ENCODE measurements around the gene ZNF385B. TPM values are rescaled to one million over a fixed set of nuclear protein-coding genes. Genes with fewer than 3 reads are reported as not detected.

Gene ZNF385B
- polyA plus RNA-seq, 1 donor from 2014 or later = 0.31 TPM

DNA sequence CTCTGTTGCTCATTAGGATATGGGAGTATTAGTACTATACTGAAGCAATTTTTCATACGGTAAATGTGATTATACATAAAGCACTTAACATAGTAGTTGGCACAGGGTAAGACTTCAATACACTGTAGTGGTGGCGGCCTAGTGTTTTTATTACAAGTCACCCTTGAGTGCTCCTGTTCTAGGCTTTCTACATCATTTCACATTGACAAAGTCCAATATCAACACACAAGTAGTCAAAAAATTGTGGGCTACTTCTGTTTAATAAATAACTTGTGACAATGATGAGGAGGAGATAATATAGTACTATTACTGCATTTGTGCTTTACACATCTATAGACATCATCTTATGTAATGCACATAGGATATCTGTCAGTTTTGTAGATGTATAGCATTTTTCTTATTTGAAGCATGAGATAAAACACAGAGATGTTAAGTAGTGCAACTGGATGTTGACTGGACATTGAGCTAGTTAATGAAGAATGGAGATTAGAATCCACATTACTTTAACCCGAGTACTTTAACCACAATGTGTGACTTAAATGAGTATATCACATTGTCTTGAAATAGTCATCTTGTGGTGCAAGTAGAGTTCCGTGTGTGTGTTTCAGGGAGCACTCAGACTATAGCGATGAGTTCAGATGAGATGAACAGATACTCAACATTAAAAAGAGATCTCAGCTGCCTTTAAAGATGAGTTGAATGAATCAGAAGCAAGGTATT lies 134.8 kb downstream of the ZNF385B start:
- H3K9ac ChIP-seq (ENCODE audit: low read length) = no peak overlapping the region
- H2AFZ ChIP-seq (ENCODE audit: low read depth, low read length) = no peak overlapping the region
- TF ChIP-seq POLR2AphosphoS5 (IDR thresholded peaks at IDR 0.05) (no peak), EZH2 (IDR thresholded peaks at IDR 0.05; ENCODE audit: borderline replicate concordance, insufficient read depth, low read length, poor library complexity, severe bottlenecking) (no peak), RAD21 (conservative IDR thresholded peaks at IDR 0.05) (no peak), EP300 (conservative IDR thresholded peaks at IDR 0.05; ENCODE audit: poor library complexity, severe bottlenecking) (no peak), MXI1 (conservative IDR thresholded peaks at IDR 0.05; ENCODE audit: poor library complexity, severe bottlenecking) (no peak), SMC3 (conservative IDR thresholded peaks at IDR 0.05; ENCODE audit: poor library complexity) (no peak), TAF1 (IDR thresholded peaks at IDR 0.05; ENCODE audit: low read depth) (no peak)
- TF ChIP-seq, protein P1, sequence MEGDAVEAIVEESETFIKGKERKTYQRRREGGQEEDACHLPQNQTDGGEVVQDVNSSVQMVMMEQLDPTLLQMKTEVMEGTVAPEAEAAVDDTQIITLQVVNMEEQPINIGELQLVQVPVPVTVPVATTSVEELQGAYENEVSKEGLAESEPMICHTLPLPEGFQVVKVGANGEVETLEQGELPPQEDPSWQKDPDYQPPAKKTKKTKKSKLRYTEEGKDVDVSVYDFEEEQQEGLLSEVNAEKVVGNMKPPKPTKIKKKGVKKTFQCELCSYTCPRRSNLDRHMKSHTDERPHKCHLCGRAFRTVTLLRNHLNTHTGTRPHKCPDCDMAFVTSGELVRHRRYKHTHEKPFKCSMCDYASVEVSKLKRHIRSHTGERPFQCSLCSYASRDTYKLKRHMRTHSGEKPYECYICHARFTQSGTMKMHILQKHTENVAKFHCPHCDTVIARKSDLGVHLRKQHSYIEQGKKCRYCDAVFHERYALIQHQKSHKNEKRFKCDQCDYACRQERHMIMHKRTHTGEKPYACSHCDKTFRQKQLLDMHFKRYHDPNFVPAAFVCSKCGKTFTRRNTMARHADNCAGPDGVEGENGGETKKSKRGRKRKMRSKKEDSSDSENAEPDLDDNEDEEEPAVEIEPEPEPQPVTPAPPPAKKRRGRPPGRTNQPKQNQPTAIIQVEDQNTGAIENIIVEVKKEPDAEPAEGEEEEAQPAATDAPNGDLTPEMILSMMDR (IDR thresholded peaks at IDR 0.05; ENCODE audit: poor library complexity, severe bottlenecking) = no peak
- TF ChIP-seq, protein P2, sequence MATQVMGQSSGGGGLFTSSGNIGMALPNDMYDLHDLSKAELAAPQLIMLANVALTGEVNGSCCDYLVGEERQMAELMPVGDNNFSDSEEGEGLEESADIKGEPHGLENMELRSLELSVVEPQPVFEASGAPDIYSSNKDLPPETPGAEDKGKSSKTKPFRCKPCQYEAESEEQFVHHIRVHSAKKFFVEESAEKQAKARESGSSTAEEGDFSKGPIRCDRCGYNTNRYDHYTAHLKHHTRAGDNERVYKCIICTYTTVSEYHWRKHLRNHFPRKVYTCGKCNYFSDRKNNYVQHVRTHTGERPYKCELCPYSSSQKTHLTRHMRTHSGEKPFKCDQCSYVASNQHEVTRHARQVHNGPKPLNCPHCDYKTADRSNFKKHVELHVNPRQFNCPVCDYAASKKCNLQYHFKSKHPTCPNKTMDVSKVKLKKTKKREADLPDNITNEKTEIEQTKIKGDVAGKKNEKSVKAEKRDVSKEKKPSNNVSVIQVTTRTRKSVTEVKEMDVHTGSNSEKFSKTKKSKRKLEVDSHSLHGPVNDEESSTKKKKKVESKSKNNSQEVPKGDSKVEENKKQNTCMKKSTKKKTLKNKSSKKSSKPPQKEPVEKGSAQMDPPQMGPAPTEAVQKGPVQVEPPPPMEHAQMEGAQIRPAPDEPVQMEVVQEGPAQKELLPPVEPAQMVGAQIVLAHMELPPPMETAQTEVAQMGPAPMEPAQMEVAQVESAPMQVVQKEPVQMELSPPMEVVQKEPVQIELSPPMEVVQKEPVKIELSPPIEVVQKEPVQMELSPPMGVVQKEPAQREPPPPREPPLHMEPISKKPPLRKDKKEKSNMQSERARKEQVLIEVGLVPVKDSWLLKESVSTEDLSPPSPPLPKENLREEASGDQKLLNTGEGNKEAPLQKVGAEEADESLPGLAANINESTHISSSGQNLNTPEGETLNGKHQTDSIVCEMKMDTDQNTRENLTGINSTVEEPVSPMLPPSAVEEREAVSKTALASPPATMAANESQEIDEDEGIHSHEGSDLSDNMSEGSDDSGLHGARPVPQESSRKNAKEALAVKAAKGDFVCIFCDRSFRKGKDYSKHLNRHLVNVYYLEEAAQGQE (IDR thresholded peaks at IDR 0.05; ENCODE audit: borderline replicate concordance) = no peak
- H3K79me2 ChIP-seq (replicated peaks; ENCODE audit: insufficient read depth, low read length) = no peaks in the 10 kb centered on the region
- no peaks in the 10 kb centered on the region for H3K27me3 ChIP-seq (ENCODE audit: insufficient read depth, low read depth, low read length)
- no peaks in the 10 kb centered on the region for H4K20me1 ChIP-seq (ENCODE audit: insufficient read depth)
- no peaks in the 10 kb centered on the region for H3K9me3 ChIP-seq (ENCODE audit: low read length)
- H3K4me2 ChIP-seq (ENCODE audit: low read length) = no peak overlapping the region
- no peaks in the 10 kb centered on the region for H3K36me3 ChIP-seq (ENCODE audit: insufficient read depth, low read length)
- H3K27ac ChIP-seq (ENCODE audit: low read length) = no peak overlapping the region
- H3F3A ChIP-seq (ENCODE audit: insufficient read depth, low read length, poor library complexity, severe bottlenecking) = no peaks in the 10 kb centered on the region
- no peak overlapping the region for H3K4me3 ChIP-seq (ENCODE audit: low read length)
- no peaks in the 10 kb centered on the region for H3K9me2 ChIP-seq (ENCODE audit: insufficient read depth, low read length)

DNA sequence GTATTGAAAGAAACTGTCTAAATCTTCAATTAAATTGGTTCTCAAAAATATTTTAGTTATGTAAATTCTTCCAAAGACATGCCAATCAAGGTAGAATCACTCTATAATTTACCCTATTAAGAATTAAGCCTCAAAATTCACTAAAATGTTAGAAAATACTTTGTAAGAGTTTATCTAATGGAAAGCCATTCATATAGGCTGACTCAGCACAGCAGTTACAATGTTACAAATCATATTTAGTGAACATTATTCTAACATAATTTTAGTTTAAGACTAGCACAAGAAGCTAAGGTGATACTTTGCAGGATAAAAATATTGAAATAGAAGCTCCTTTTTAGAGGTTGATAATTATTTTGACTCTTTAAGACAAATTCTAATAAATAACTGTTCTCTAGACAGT lies 137.0 kb downstream of the ZNF385B start:
- no peak overlapping the region for H3K4me3 ChIP-seq (ENCODE audit: low read length)
- no peaks in the 10 kb centered on the region for H4K20me1 ChIP-seq (ENCODE audit: insufficient read depth)
- H3K27ac ChIP-seq (ENCODE audit: low read length) = no peak overlapping the region
- no peak overlapping the region for H3K4me2 ChIP-seq (ENCODE audit: low read length)
- H3K9ac ChIP-seq (ENCODE audit: low read length) = no peak overlapping the region
- no peaks in the 10 kb centered on the region for H3F3A ChIP-seq (ENCODE audit: insufficient read depth, low read length, poor library complexity, severe bottlenecking)
- no peak overlapping the region for H2AFZ ChIP-seq (ENCODE audit: low read depth, low read length)
- no peaks in the 10 kb centered on the region for H3K27me3 ChIP-seq (ENCODE audit: insufficient read depth, low read depth, low read length)
- H3K79me2 ChIP-seq (replicated peaks; ENCODE audit: insufficient read depth, low read length) = no peaks in the 10 kb centered on the region
- TF ChIP-seq TAF1 (IDR thresholded peaks at IDR 0.05; ENCODE audit: low read depth) = no peak
- no peak for TF ChIP-seq POLR2AphosphoS5 (IDR thresholded peaks at IDR 0.05)
- TF ChIP-seq, protein P1 (IDR thresholded peaks at IDR 0.05; ENCODE audit: poor library complexity, severe bottlenecking) = no peak
- TF ChIP-seq EZH2 (IDR thresholded peaks at IDR 0.05; ENCODE audit: borderline replicate concordance, insufficient read depth, low read length, poor library complexity, severe bottlenecking) = no peak
- no peak for TF ChIP-seq MXI1 (conservative IDR thresholded peaks at IDR 0.05; ENCODE audit: poor library complexity, severe bottlenecking)
- TF ChIP-seq, protein P2 (IDR thresholded peaks at IDR 0.05; ENCODE audit: borderline replicate concordance) = no peak
- TF ChIP-seq RAD21 (conservative IDR thresholded peaks at IDR 0.05) = no peak
- no peak for TF ChIP-seq EP300 (conservative IDR thresholded peaks at IDR 0.05; ENCODE audit: poor library complexity, severe bottlenecking)
- TF ChIP-seq SMC3 (conservative IDR thresholded peaks at IDR 0.05; ENCODE audit: poor library complexity) = no peak
- H3K36me3 ChIP-seq (ENCODE audit: insufficient read depth, low read length) = no peaks in the 10 kb centered on the region
- no peaks in the 10 kb centered on the region for H3K9me3 ChIP-seq (ENCODE audit: low read length)
- no peaks in the 10 kb centered on the region for H3K9me2 ChIP-seq (ENCODE audit: insufficient read depth, low read length)

Measured in neural cell (in vitro differentiated cells).